B cell (primary cell): ENCODE measurements around the gene GGT6. TPM values are rescaled to one million over a fixed set of nuclear protein-coding genes. Genes with fewer than 3 reads are reported as not detected.

Source experiments
- ATAC-seq: fragments of 200-7000 bp; cut with Tn5 transposase; one replicate; pipeline ENCODE4 v1.10.0; 2021; ENCODE audit warnings: low read depth, mild to moderate bottlenecking, moderate number of reproducible peaks, moderate library complexity
- CTCF ChIA-PET: fragments of 350-600 bp; sonication (Branson Sonifier 250); formaldehyde crosslinking; loops from one replicate; lab custom pipeline; 2021; ENCODE audit warnings: antibody characterized with exemption, inconsistent platforms; lab: Charles Lee
- POLR2A ChIA-PET: fragments of 350-600 bp; sonication (Branson Sonifier 250); formaldehyde crosslinking; loops from one replicate; lab custom pipeline; 2021; ENCODE audit warnings: antibody characterized with exemption; lab: Charles Lee
- DNase-seq: peaks from one replicate; pipeline ENCODE4 v3.0.0; 2013
- H2AFZ ChIP-seq: 2 replicates; pipeline ENCODE4 v1.6.1; 2012; ENCODE audit warnings: mild to moderate bottlenecking, low read depth, low read length; ENCODE audit not compliant: insufficient read depth, poor library complexity, severe bottlenecking
- H3K27ac ChIP-seq, 2 donors: 1 replicate in 1 of 2; 2 replicates in 1 of 2; pipeline ENCODE4 v1.5.1; 2012 to 2013; ENCODE audit warnings: low read length in 2 of 2, mild to moderate bottlenecking in 2 of 2, moderate library complexity in 1 of 2
- H3K27me3 ChIP-seq, 4 experiments: fragments of 200-600 bp in 1 of 4; sonication (generic) in 1 of 4; replicated peaks in 1 of 4; 1 replicate in 2 of 4; 2 replicates in 2 of 4; pipeline versions ENCODE4 v1.6.1 to v1.7.0; 2013 to 2016; ENCODE audit warnings: low read length in 3 of 4, mild to moderate bottlenecking in 2 of 4, mixed read lengths in 1 of 4, moderate library complexity in 1 of 4; ENCODE audit not compliant: insufficient read depth in 4 of 4, control insufficient read depth in 3 of 4; ENCODE audit errors: control extremely low read depth in 1 of 4
- H3K36me3 ChIP-seq, 2 experiments: replicated peaks in 1 of 2; 1 replicate in 1 of 2; 2 replicates in 1 of 2; pipeline versions ENCODE4 v1.6.1 to v1.7.1; 2013; ENCODE audit warnings: low read length in 1 of 2; ENCODE audit not compliant: insufficient read depth in 2 of 2, control insufficient read depth in 1 of 2; ENCODE audit errors: control extremely low read depth in 1 of 2, extremely low read depth in 1 of 2
- H3K4me1 ChIP-seq, 2 donors: fragments of 200-600 bp in 1 of 2; sonication (generic) in 1 of 2; 1 replicate in 1 of 2; 2 replicates in 1 of 2; pipeline versions ENCODE4 v1.5.1 to v1.6.1; 2013 to 2017; ENCODE audit warnings: low read length in 2 of 2; ENCODE audit not compliant: control insufficient read depth in 2 of 2, insufficient read depth in 2 of 2
- H3K4me2 ChIP-seq: replicated peaks from 2 replicates; pipeline ENCODE3; 2012; ENCODE audit warnings: mild to moderate bottlenecking, low read depth, low read length; ENCODE audit not compliant: poor library complexity, severe bottlenecking
- H3K4me3 ChIP-seq, 5 experiments: fragments of 200-600 bp in 1 of 5; sonication (generic) in 1 of 5; 1 replicate in 3 of 5; 2 replicates in 2 of 5; pipeline versions ENCODE4 v1.5.1 to v1.7.0; 2011 to 2016; ENCODE audit warnings: low read length in 4 of 5, mild to moderate bottlenecking in 4 of 5, low read depth in 2 of 5, control low read depth in 1 of 5, moderate library complexity in 1 of 5; ENCODE audit not compliant: insufficient read depth in 1 of 5; ENCODE audit errors: control extremely low read depth in 1 of 5, extremely low read depth in 1 of 5
- H3K79me2 ChIP-seq: fragments of 200-600 bp; sonication (generic); one replicate; pipeline ENCODE4 v1.6.0; 2016; ENCODE audit warnings: low read length; ENCODE audit not compliant: control insufficient read depth, insufficient read depth
- H3K9ac ChIP-seq: fragments of 200-600 bp; sonication (generic); 2 replicates; pipeline ENCODE4 v1.6.1; 2017; ENCODE audit warnings: mild to moderate bottlenecking, low read length, moderate library complexity
- H3K9me3 ChIP-seq, 3 donors: one replicate each; pipeline versions ENCODE4 v1.6.1 to v1.7.1; 2013; ENCODE audit warnings: low read length in 2 of 3; ENCODE audit not compliant: control insufficient read depth in 2 of 3, insufficient read depth in 1 of 3; ENCODE audit errors: control extremely low read depth in 1 of 3
- H4K20me1 ChIP-seq: 2 replicates; pipeline ENCODE4 v1.6.0; 2012; ENCODE audit warnings: mild to moderate bottlenecking, low read length; ENCODE audit not compliant: insufficient read depth, control insufficient read depth, poor library complexity, severe bottlenecking
- H3K27ac Mint-ChIP-seq: one replicate; pipeline ENCODE4 v1.8.0; 2021; ENCODE audit warnings: mixed read lengths
- H3K27me3 Mint-ChIP-seq: one replicate; pipeline ENCODE4 v1.8.0; 2021; ENCODE audit warnings: mixed read lengths
- H3K4me1 Mint-ChIP-seq: one replicate; pipeline ENCODE4 v1.8.0; 2021; ENCODE audit warnings: mixed read lengths
- H3K4me3 Mint-ChIP-seq: one replicate; pipeline ENCODE4 v1.8.0; 2021; ENCODE audit warnings: mixed read lengths
- H3K9me3 Mint-ChIP-seq: one replicate; pipeline ENCODE4 v1.8.0; 2022; ENCODE audit warnings: mixed read lengths; ENCODE audit not compliant: insufficient read depth
- CTCF ChIP-seq: fragments of 200-600 bp; IDR thresholded peaks from one replicate; pipeline ENCODE4 v1.8.0; 2022; ENCODE audit warnings: antibody characterized with exemption, mild to moderate bottlenecking
- EZH2 ChIP-seq: IDR thresholded peaks from 2 replicates; pipeline ENCODE4 v1.6.1; 2012; ENCODE audit warnings: borderline replicate concordance, low read depth, mild to moderate bottlenecking, moderate library complexity, low read length; ENCODE audit not compliant: insufficient read depth, poor library complexity, severe bottlenecking
- WGBS: methylation state at CpG from one replicate; pipeline ENCODE4 v1.1.5; 2013; ENCODE audit warnings: missing lambda C conversion rate; ENCODE audit not compliant: insufficient coverage; 5-methylcytosine and 5-hydroxymethylcytosine counted together
- intact Hi-C: fragments of 100-400 bp; cut with micrococcal nuclease; formaldehyde crosslinking; loops from one replicate; pipeline ENCODE4 v1.10.0; 2022
- polyA plus RNA-seq: library from polyadenylated mRNA; depleted of rRNA; stranded (reverse); fragments of >200 nt; gene quantifications from 2 replicates; pipeline ENCODE4 v1.2.3, GENCODE V29; 2012
- total RNA-seq, 2 donors: library from RNA; stranded (reverse); fragments of 120-200 nt in 1 of 2; gene quantifications; 1 replicate in 1 of 2; 2 replicates in 1 of 2; pipeline versions ENCODE4 v1.2.3 to v1.2.4, GENCODE V29; 2013 to 2022

GGT6 gene
- total and polyA plus RNA-seq, 2 donors (not counting 1 experiment from before 2014, with no cell fraction given): not detected

DNA sequence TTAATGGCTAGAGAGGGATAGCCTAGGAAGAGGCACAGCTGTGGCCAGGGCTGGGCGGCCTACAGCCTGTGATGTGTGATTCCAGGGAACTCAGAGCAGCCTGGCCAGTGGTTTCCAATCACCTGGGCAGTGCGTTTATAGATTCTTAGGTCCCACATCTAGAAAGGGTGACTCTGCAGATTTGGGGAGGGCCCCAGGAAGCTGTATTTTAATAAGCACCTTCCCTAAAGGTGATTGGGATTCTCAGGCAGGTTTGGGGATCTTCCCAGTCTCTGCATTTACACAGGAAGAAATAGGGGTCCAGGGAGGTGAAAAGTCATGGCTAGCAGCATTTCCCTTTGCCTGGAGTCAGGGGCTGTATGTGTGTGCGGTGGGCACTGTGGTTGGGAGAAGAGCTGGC lies 52.2 kb downstream of the GGT6 start:
- no peak for DNase-seq
- Histone ChIP-seq H2AFZ (no peak overlapping the region), H3K79me2 (no peaks in the 10 kb centered on the region), H3K36me3 (no peaks in the 10 kb centered on the region), H3K27me3 (peaks cover 0 to 54% (median 13%) of the 10 kb centered on the region in 4 experiments), H3K4me3 (no peak overlapping the region), H3K4me2 (no peak overlapping the region), H3K27ac (no peak overlapping the region), H3K9ac (no peak overlapping the region), H3K4me1 (peaks cover 0 to 7% of the 10 kb centered on the region in 2 donors), H3K9me3 (no peaks in the 10 kb centered on the region), H4K20me1 (no peaks in the 10 kb centered on the region)
- ChIA-PET CTCF (no interaction called here), POLR2A (no interaction called here)
- ATAC-seq: no peak
- intact Hi-C loops: no loop called here
- H3K9me3 Mint-ChIP-seq: no peaks in the 10 kb centered on the region
- no peak for TF ChIP-seq CTCF
- TF ChIP-seq EZH2: no peak
- no peak overlapping the region for H3K4me3 Mint-ChIP-seq
- H3K4me1 Mint-ChIP-seq: peaks cover 1% of the 10 kb centered on the region
- peaks cover 45% of the 10 kb centered on the region for H3K27me3 Mint-ChIP-seq
- no peak overlapping the region for H3K27ac Mint-ChIP-seq
- 76% methylated on average over 2 of the region's 3 CpGs for WGBS

GRCh38 chr17:4507361-4508111 lies 52.8 kb downstream of the GGT6 start:
- ChIA-PET POLR2A (no interaction called here), CTCF (no interaction called here)
- Histone ChIP-seq H3K9ac (no peak overlapping the region), H3K27me3 (peaks cover 0 to 60% (median 16%) of the 10 kb centered on the region in 4 experiments), H3K9me3 (peaks cover 0 to 3% (median 0%) of the 10 kb centered on the region in 3 donors), H2AFZ (no peak overlapping the region), H3K36me3 (no peaks in the 10 kb centered on the region), H3K4me1 (peaks cover 0 to 7% of the 10 kb centered on the region in 2 donors), H3K27ac (no peak overlapping the region), H3K79me2 (no peaks in the 10 kb centered on the region), H3K4me2 (no peak overlapping the region), H4K20me1 (no peaks in the 10 kb centered on the region), H3K4me3 (no peak overlapping the region)
- peaks cover 51% of the 10 kb centered on the region for H3K27me3 Mint-ChIP-seq
- intact Hi-C loops: no loop called here
- H3K27ac Mint-ChIP-seq: no peak overlapping the region
- no peaks in the 10 kb centered on the region for H3K9me3 Mint-ChIP-seq
- ATAC-seq (no peak), DNase-seq (no peak)
- no peak overlapping the region for H3K4me3 Mint-ChIP-seq
- WGBS: 73% methylated on average over 7 of the region's 8 CpGs
- no peak for TF ChIP-seq CTCF
- TF ChIP-seq EZH2: no peak
- H3K4me1 Mint-ChIP-seq: peaks cover 1% of the 10 kb centered on the region
